ENCODE data around the gene PLCD1.
"Not testable (repeated sequence)": the region's sequence is repeated elsewhere in the genome, so short reads cannot be mapped to it uniquely, and the experiment has no call there.

The PLCD1 gene

GRCh38 chr3:37989821-37990480, 39.5 kb downstream of the PLCD1 start:
- no peak for TF ChIP-seq CTCF (IDR thresholded peaks at IDR 0.05; ENCODE audit: extremely low read depth, missing control alignments)
- no peak for DNase-seq (ENCODE audit: low spot score)

- TF ChIP-seq CTCF (IDR thresholded peaks at IDR 0.05; ENCODE audit: extremely low read depth, missing control alignments) = no peak
- no peak for DNase-seq (ENCODE audit: low spot score)
Measured at GRCh38 chr3:37988931-37989525, 40.4 kb downstream of the PLCD1 start.

GRCh38 chr3:37988376-37988775, 41.1 kb downstream of the PLCD1 start:
- DNase-seq (ENCODE audit: low spot score) = not testable (repeated sequence)

DNA sequence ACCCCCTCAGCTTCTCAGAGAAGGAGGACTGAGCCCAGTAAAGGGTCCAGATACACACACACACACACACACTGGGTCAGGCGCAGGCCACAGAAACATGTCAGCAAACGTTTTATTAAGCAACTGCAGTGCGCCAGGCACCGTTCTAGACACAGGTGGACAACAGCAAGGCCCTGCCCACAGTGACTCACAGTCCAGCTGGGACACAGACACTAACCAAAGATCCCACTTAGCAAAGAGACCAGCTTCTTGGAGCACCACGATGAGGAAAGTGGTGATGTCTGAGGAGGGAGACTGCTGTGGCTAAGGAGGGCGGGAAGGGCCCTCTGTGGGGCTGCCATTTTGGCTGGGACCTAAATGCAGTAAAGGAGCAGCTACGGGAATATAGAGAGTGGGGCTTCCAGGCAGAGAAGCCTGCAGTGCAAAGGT, 41.7 kb downstream of the PLCD1 start:
- no peak for TF ChIP-seq CTCF (IDR thresholded peaks at IDR 0.05; ENCODE audit: extremely low read depth, missing control alignments)
- no peak for DNase-seq (ENCODE audit: low spot score)

DNA sequence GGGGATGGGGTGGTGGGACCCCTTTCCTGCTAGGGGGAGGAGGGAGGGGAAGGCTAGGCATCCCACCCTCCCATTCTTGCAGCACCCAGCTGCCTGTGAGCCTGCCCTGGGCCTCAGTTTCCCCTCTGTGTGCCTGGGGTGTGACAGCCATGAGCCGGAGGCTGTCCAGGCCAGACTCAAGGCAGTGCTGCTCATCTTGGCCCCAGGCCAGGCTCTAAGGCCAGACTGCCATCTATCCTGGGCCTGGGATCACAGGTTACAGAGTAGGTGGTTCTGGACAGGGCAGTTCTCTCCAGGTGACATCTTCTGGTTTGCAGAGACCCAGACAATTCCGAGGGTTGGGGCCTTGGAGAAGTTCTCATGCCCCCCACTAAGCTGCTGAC, 42.1 kb downstream of the PLCD1 start:
- DNase-seq (ENCODE audit: low spot score) = no peak
- no peak for TF ChIP-seq CTCF (IDR thresholded peaks at IDR 0.05; ENCODE audit: extremely low read depth, missing control alignments)

- TF ChIP-seq CTCF (IDR thresholded peaks at IDR 0.05; ENCODE audit: extremely low read depth, missing control alignments) = no peak
- no peak for DNase-seq (ENCODE audit: low spot score)
Measured at GRCh38 chr3:37986479-37987314, 42.7 kb downstream of the PLCD1 start.

DNA sequence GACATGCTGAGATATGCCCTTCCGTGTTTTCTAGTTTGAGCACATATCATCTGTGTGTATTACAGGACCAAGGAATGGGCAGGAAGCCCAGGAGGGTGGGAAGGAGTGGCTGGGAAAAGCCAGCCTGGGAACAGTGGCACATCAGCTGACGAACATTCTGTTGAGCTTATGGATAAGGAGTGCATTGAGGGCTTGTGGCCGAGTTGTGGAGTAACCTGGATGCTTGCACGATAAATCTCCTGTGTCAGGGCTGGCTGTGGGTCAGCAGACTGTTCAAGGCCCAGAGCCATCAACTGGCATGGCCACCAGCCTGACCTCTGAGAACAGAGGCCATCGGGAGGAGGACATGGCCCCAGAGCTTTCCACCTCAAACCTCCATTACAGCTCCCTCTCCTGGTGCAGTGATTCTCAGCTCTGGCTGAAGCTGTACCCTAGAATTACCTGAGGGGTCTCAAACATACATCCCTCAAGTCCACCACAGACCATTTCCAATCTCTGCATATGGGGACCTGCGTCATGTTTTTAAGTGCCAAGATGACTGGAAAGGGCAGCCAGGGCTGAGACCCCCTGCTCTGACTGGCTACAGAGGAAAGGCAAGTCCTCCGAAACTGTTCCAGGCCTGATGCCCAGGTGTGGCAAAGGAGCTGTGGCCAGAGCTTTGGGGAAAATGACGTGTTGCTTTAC, 43.7 kb downstream of the PLCD1 start:
- no peak for TF ChIP-seq CTCF (IDR thresholded peaks at IDR 0.05; ENCODE audit: extremely low read depth, missing control alignments)

More for the DNA sequence above, 43.7 kb downstream of the PLCD1 start:
- no peak for DNase-seq (ENCODE audit: low spot score)
